ES-I3 (cell line): ENCODE data around the gene TIMP4.

Experiments
- H3K36me3 ChIP-seq: 2 replicates; pipeline ENCODE4 v1.6.1; 2013; ENCODE audit warnings: mild to moderate bottlenecking, low read length, control low read depth, moderate library complexity; ENCODE audit not compliant: insufficient read depth
- H3K4me1 ChIP-seq: 2 replicates; pipeline ENCODE4 v1.6.1; 2013; ENCODE audit warnings: mild to moderate bottlenecking, control low read depth, low read length; ENCODE audit not compliant: insufficient read depth
- H3K9ac ChIP-seq: 2 replicates; pipeline ENCODE4 v1.6.1; 2013; ENCODE audit warnings: low read depth, mild to moderate bottlenecking, low read length, moderate library complexity
- H3K9me3 ChIP-seq: 2 replicates; pipeline ENCODE4 v1.6.1; 2013; ENCODE audit warnings: mild to moderate bottlenecking, low read length, moderate library complexity; ENCODE audit not compliant: control insufficient read depth, insufficient read depth

TIMP4 gene

GRCh38 chr3:12180218-12180617 is 21.5 kb upstream of the TIMP4 start:
- no peaks in the 10 kb centered on the region; the same call in 1 of the 2 replicates for H3K4me1 ChIP-seq
- no peaks in the 10 kb centered on the region for H3K9me3 ChIP-seq
- H3K36me3 ChIP-seq, result no peaks in the 10 kb centered on the region; the same call in 1 of the 2 replicates
- no peak overlapping the region for H3K9ac ChIP-seq

GRCh38 chr3:12179441-12179840 is 20.7 kb upstream of the TIMP4 start:
- Histone ChIP-seq H3K36me3 (no peaks in the 10 kb centered on the region; the same call in 1 of the 2 replicates), H3K9ac (no peak overlapping the region), H3K9me3 (no peaks in the 10 kb centered on the region), H3K4me1 (no peaks in the 10 kb centered on the region; the same call in 1 of the 2 replicates)

- no peaks in the 10 kb centered on the region; the same call in 1 of the 2 replicates for H3K4me1 ChIP-seq
- no peak overlapping the region for H3K9ac ChIP-seq
- peaks cover under 1% of the 10 kb centered on the region; the same call in 1 of the 2 replicates for H3K9me3 ChIP-seq
- H3K36me3 ChIP-seq, result no peaks in the 10 kb centered on the region; the same call in 1 of the 2 replicates
These were observed 19.5 kb upstream of the TIMP4 start for GRCh38 chr3:12178091-12178820.

- Histone ChIP-seq H3K9ac (no peak overlapping the region), H3K9me3 (peaks cover 10% of the 10 kb centered on the region), H3K36me3 (peaks cover 4% of the 10 kb centered on the region; the same call in 1 of the 2 replicates), H3K4me1 (no peaks in the 10 kb centered on the region; the same call in 1 of the 2 replicates)
These were observed 18.4 kb upstream of the TIMP4 start for GRCh38 chr3:12177126-12177525.

- no peak overlapping the region for H3K9ac ChIP-seq
- peaks cover 13% of the 10 kb centered on the region for H3K9me3 ChIP-seq
- H3K4me1 ChIP-seq, result no peaks in the 10 kb centered on the region; the same call in 1 of the 2 replicates
- peaks cover 4% of the 10 kb centered on the region; the same call in 1 of the 2 replicates for H3K36me3 ChIP-seq
These were observed 17.2 kb upstream of the TIMP4 start for GRCh38 chr3:12175844-12176453.

GRCh38 chr3:12175137-12175593 is 16.5 kb upstream of the TIMP4 start:
- Histone ChIP-seq H3K9me3 (peaks cover 13% of the 10 kb centered on the region), H3K4me1 (no peaks in the 10 kb centered on the region; the same call in 1 of the 2 replicates), H3K9ac (no peak overlapping the region), H3K36me3 (peaks cover 4% of the 10 kb centered on the region; the same call in 1 of the 2 replicates)

- no peaks in the 10 kb centered on the region for H3K4me1 ChIP-seq
- H3K36me3 ChIP-seq, result peaks cover 4% of the 10 kb centered on the region; the same call in 1 of the 2 replicates
- peaks cover 13% of the 10 kb centered on the region for H3K9me3 ChIP-seq
These were observed 11.5 kb upstream of the TIMP4 start for GRCh38 chr3:12170207-12170606.

GRCh38 chr3:12165909-12166308 is 7.2 kb upstream of the TIMP4 start:
- no peak overlapping the region for H3K9ac ChIP-seq

More at GRCh38 chr3:12170207-12170606, 11.5 kb upstream of the TIMP4 start:
- H3K9ac ChIP-seq, result no peak overlapping the region

GRCh38 chr3:12159227-12159601 is 502 bp upstream of the TIMP4 start:
- Histone ChIP-seq H3K9me3 (no peaks in the 10 kb centered on the region), H3K9ac (peak overlapping the region; percentile 53; the same call in 1 of the 2 replicates)

More at GRCh38 chr3:12165909-12166308, 7.2 kb upstream of the TIMP4 start:
- H3K36me3 ChIP-seq, result no peaks in the 10 kb centered on the region; the same call in 1 of the 2 replicates
- no peaks in the 10 kb centered on the region for H3K4me1 ChIP-seq
- no peaks in the 10 kb centered on the region for H3K9me3 ChIP-seq

GRCh38 chr3:12157026-12157425 is 1.7 kb downstream of the TIMP4 start:
- Histone ChIP-seq H3K4me1 (peaks cover 10% of the 10 kb centered on the region; the same call in 1 of the 2 replicates), H3K9me3 (no peaks in the 10 kb centered on the region), H3K9ac (no peak overlapping the region), H3K36me3 (no peaks in the 10 kb centered on the region; the same call in 1 of the 2 replicates)

More at GRCh38 chr3:12159227-12159601, 502 bp upstream of the TIMP4 start:
- Histone ChIP-seq H3K4me1 (peaks cover 10% of the 10 kb centered on the region; the same call in 1 of the 2 replicates), H3K36me3 (no peaks in the 10 kb centered on the region; the same call in 1 of the 2 replicates)

- H3K36me3 ChIP-seq, result no peaks in the 10 kb centered on the region; the same call in 1 of the 2 replicates
- no peak overlapping the region for H3K9ac ChIP-seq
- H3K9me3 ChIP-seq, result no peaks in the 10 kb centered on the region
- peaks cover 10% of the 10 kb centered on the region; the same call in 1 of the 2 replicates for H3K4me1 ChIP-seq
These were observed 2.9 kb downstream of the TIMP4 start for GRCh38 chr3:12155828-12156227.

- peaks cover 5% of the 10 kb centered on the region; the same call in 1 of the 2 replicates for H3K4me1 ChIP-seq
- H3K9ac ChIP-seq, result no peak overlapping the region
- H3K9me3 ChIP-seq, result no peaks in the 10 kb centered on the region
- H3K36me3 ChIP-seq, result no peaks in the 10 kb centered on the region; the same call in 1 of the 2 replicates
These were observed 3.4 kb downstream of the TIMP4 start for GRCh38 chr3:12155264-12155663.

- no peaks in the 10 kb centered on the region; the same call in 1 of the 2 replicates for H3K36me3 ChIP-seq
- no peaks in the 10 kb centered on the region for H3K9me3 ChIP-seq
- no peak overlapping the region for H3K9ac ChIP-seq
- no peaks in the 10 kb centered on the region for H3K4me1 ChIP-seq
These were observed 4.6 kb downstream of the TIMP4 start for GRCh38 chr3:12154151-12154550.

GRCh38 chr3:12150112-12150511 is 8.6 kb downstream of the TIMP4 start:
- H3K36me3 ChIP-seq, result no peaks in the 10 kb centered on the region
- H3K9ac ChIP-seq, result no peak overlapping the region
- no peaks in the 10 kb centered on the region for H3K9me3 ChIP-seq
- H3K4me1 ChIP-seq, result no peaks in the 10 kb centered on the region
